Smooth muscle cell (in vitro differentiated cells): ENCODE data around the gene PNPT1. TPM values are rescaled to one million over a fixed set of nuclear protein-coding genes. Genes with fewer than 3 reads are reported as not detected.

Source experiments
- polyA plus RNA-seq: library from polyadenylated mRNA; unstranded; fragments of >200 nt; fragmentation: Nextera tagmentation; extraction: Ambion mirVana; gene quantifications from 2 replicates; pipeline ENCODE4 v1.2.1, GENCODE V29; 2016
- total RNA-seq: library from RNA; depleted of rRNA; stranded (reverse); fragments of >200 nt; gene quantifications from 2 replicates; pipeline ENCODE4 v1.2.3, GENCODE V29; 2014

Gene PNPT1
- total and polyA plus RNA-seq, 2 experiments from 2014 or later, result 7.9 to 16.9 TPM

Other genes with a start within 250 kb of the PNPT1 start
- 44.3 and 48.8 TPM in 2 replicates for gene CFAP36, start 174.1 kb downstream of the PNPT1 start, total RNA-seq
- gene CFAP36, start 174.1 kb downstream of the PNPT1 start, polyA plus RNA-seq, result 31.2 and 35.5 TPM in 2 replicates
- gene PPP4R3B, start 76.2 kb downstream of the PNPT1 start, total RNA-seq, result 54.0 and 57.1 TPM in 2 replicates
- 22.8 and 25.6 TPM in 2 replicates for gene PPP4R3B, start 76.2 kb downstream of the PNPT1 start, polyA plus RNA-seq
- gene EFEMP1, start 229.9 kb upstream of the PNPT1 start, total RNA-seq, result 28.3 and 35.8 TPM in 2 replicates
- gene EFEMP1, start 229.9 kb upstream of the PNPT1 start, polyA plus RNA-seq, result 17.1 and 19.2 TPM in 2 replicates